NCI-H2029 (cell line): Measurements from ENCODE around the gene ELF3.
A peak's percentile ranks its signal among the peaks of the same experiment; 100 is the strongest.
"Not testable (repeated sequence)": the region's sequence is repeated elsewhere in the genome, so short reads cannot be mapped to it uniquely, and the experiment has no call there.

Experiments
- DNase-seq: peaks from one replicate; lab custom pipeline; 2025; lab: John Stamatoyannopoulos, UW

The ELF3 gene

GRCh38 chr1:202007805-202008489 lies 2.4 kb upstream of the ELF3 start:
- no peak for DNase-seq

GRCh38 chr1:202009326-202010179 lies 834 bp upstream of the ELF3 start:
- peak; percentile 76 for DNase-seq

- DNase-seq, result no peak
These were observed 1.6 kb downstream of the ELF3 start for GRCh38 chr1:202011994-202012393.

GRCh38 chr1:202012544-202013478 lies 2.4 kb downstream of the ELF3 start:
- DNase-seq, result peak; percentile 20

- DNase-seq, result no peak
These were observed 3.2 kb downstream of the ELF3 start for GRCh38 chr1:202013603-202014002.

- no peak for DNase-seq
These were observed 3.7 kb downstream of the ELF3 start for GRCh38 chr1:202014060-202014459.

- DNase-seq, result no peak
These were observed 4.7 kb downstream of the ELF3 start for GRCh38 chr1:202014915-202015661.

- no peak for DNase-seq
These were observed 5.2 kb downstream of the ELF3 start for GRCh38 chr1:202015662-202015937.

- no peak for DNase-seq
These were observed 5.8 kb downstream of the ELF3 start for GRCh38 chr1:202016022-202016810.

GRCh38 chr1:202016811-202017748 lies 6.7 kb downstream of the ELF3 start:
- DNase-seq, result no peak

- DNase-seq, result peak; percentile 86
These were observed 7.5 kb downstream of the ELF3 start for GRCh38 chr1:202017749-202018467.

- peak; percentile 95 for DNase-seq
These were observed 8.3 kb downstream of the ELF3 start for GRCh38 chr1:202018468-202019234.

GRCh38 chr1:202019235-202019558 lies 8.8 kb downstream of the ELF3 start:
- DNase-seq, result not testable (repeated sequence)

GRCh38 chr1:202023001-202023433 lies 12.6 kb downstream of the ELF3 start:
- peak; percentile 89 for DNase-seq

- DNase-seq, result peak; percentile 88
These were observed 18.8 kb downstream of the ELF3 start for GRCh38 chr1:202029171-202029665.

GRCh38 chr1:202029727-202030126 lies 19.3 kb downstream of the ELF3 start:
- no peak for DNase-seq

- no peak for DNase-seq
These were observed 21.4 kb downstream of the ELF3 start for GRCh38 chr1:202031796-202032195.

- no peak for DNase-seq
These were observed 23.8 kb downstream of the ELF3 start for GRCh38 chr1:202034149-202034682.
